Measurements from ENCODE around the gene CLEC4M.
"Not testable (repeated sequence)": the region's sequence is repeated elsewhere in the genome, so short reads cannot be mapped to it uniquely, and the experiment has no call there.

The CLEC4M gene

GRCh38 chr19:7792281-7792680, 29.2 kb downstream of the CLEC4M start:
- Histone ChIP-seq H3K27ac (no peak overlapping the region), H3K9me3 (replicated peaks in 1 of 11) (peaks cover 0 to 21% (median 11%) of the 10 kb centered on the region in 11 experiments; a peak in 17 of 22 replicates), H3K36me3 (no peaks in the 10 kb centered on the region), H3K4me2 (peak overlapping the region in 6 of 11 experiments; percentile 5 to 31 (median 20); a peak in 4 of 22 replicates), H4K20me1 (no peaks in the 10 kb centered on the region; a peak in 1 of 22 replicates), H3K4me3 (no peak overlapping the region), H3K9ac (no peak overlapping the region), H3K4me1 (peaks cover 0 to 15% (median 10%) of the 10 kb centered on the region in 10 experiments; a peak in 14 of 20 replicates), H3K27me3 (peaks cover 31 to 39% (median 35%) of the 10 kb centered on the region in 11 experiments)
- TF ChIP-seq Cebpa-rat (IDR thresholded peaks at IDR 0.05) = no peak

DNA sequence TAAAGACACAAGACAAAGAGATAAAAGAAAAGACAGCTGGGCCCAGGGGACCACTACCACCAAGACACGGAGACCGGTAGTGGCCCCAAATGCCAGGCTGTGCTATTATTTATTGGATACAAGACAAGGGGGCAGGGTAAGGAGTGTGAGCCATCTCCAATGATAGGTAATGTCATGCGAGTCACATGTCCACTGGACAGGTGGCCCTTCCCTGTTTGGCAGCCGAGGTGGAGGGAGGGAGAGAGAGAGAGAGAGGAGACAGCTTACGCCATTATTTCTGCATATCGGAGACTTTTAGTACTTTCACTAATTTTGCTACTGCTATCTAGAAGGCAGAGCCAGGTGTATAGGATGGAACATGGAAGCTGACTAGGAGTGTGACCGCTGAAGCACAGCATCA, 29.7 kb downstream of the CLEC4M start:
- H3K36me3 ChIP-seq = not testable (repeated sequence)
- H3K27me3 ChIP-seq = peaks cover 27 to 35% (median 30%) of the 10 kb centered on the region in 11 experiments

GRCh38 chr19:7793493-7793892, 30.4 kb downstream of the CLEC4M start:
- peaks cover 0 to 21% (median 11%) of the 10 kb centered on the region in 11 experiments; a peak in 17 of 22 replicates for H3K9me3 ChIP-seq (replicated peaks in 1 of 11)
- no peaks in the 10 kb centered on the region for H3K36me3 ChIP-seq
- H4K20me1 ChIP-seq = no peaks in the 10 kb centered on the region
- H3K9ac ChIP-seq = no peak overlapping the region
- H3K4me1 ChIP-seq = peaks cover 0 to 19% (median 9%) of the 10 kb centered on the region in 10 experiments; a peak in 14 of 20 replicates
- H3K27me3 ChIP-seq = peaks cover 19 to 27% (median 22%) of the 10 kb centered on the region in 11 experiments
- no peak overlapping the region for H3K4me3 ChIP-seq
- H3K4me2 ChIP-seq = no peak overlapping the region
- no peak overlapping the region for H3K27ac ChIP-seq
- no peak for TF ChIP-seq Cebpa-rat (IDR thresholded peaks at IDR 0.05)

More for the DNA sequence above, 29.7 kb downstream of the CLEC4M start:
- Histone ChIP-seq H3K4me2 (peak overlapping the region in 5 of 11 experiments; percentile 15 to 31 (median 22); a peak in 3 of 22 replicates), H3K4me1 (peaks cover 0 to 18% (median 9%) of the 10 kb centered on the region in 10 experiments; a peak in 14 of 20 replicates), H3K9me3 (replicated peaks in 1 of 11) (peaks cover 0 to 21% (median 11%) of the 10 kb centered on the region in 11 experiments; a peak in 17 of 22 replicates)
- H3K4me3 ChIP-seq, H3K27ac ChIP-seq, H3K9ac ChIP-seq, H4K20me1 ChIP-seq: not testable (repeated sequence)

DNA sequence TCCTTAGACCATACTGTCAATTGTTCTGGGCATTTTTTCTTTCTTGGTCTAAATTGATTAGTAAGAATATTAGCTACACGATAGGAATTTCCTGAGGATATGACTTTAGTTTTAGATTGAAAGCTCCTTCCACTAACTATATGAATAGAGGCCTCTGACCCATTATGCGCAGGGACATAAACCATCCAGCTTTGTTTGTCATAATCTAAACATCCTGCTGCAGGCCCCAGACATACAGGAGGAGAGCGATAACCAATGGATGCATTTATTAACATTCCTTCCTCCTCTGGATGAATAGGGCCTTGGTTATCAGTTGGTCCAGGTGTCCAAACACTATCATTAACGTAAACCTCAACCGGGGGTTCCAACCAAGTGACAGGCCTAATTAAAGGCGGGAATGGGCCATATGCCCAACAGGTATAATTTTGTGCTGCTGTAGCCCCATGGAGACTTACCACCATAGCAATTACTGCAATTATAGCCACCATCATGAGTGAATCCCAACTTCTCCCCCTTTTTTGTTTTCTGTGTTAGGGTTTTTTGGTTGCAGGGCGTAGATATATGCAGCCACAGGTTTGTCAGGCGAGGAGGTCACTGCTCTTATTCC, 32.6 kb downstream of the CLEC4M start:
- no peak overlapping the region for H3K27ac ChIP-seq
- H3K4me1 ChIP-seq = peaks cover 15 to 29% (median 18%) of the 10 kb centered on the region in 10 experiments; a peak in 18 of 20 replicates
- peaks cover 0 to 16% (median 12%) of the 10 kb centered on the region in 11 experiments; a peak in 20 of 22 replicates for H3K27me3 ChIP-seq
- no peaks in the 10 kb centered on the region for H3K36me3 ChIP-seq
- peaks cover 0 to 25% (median 15%) of the 10 kb centered on the region in 11 experiments; a peak in 18 of 22 replicates for H3K9me3 ChIP-seq (replicated peaks in 1 of 11)
- no peaks in the 10 kb centered on the region for H4K20me1 ChIP-seq
- no peak overlapping the region for H3K9ac ChIP-seq
- no peak for TF ChIP-seq Cebpa-rat (IDR thresholded peaks at IDR 0.05)
- no peak overlapping the region for H3K4me3 ChIP-seq
- H3K4me2 ChIP-seq = no peak overlapping the region

DNA sequence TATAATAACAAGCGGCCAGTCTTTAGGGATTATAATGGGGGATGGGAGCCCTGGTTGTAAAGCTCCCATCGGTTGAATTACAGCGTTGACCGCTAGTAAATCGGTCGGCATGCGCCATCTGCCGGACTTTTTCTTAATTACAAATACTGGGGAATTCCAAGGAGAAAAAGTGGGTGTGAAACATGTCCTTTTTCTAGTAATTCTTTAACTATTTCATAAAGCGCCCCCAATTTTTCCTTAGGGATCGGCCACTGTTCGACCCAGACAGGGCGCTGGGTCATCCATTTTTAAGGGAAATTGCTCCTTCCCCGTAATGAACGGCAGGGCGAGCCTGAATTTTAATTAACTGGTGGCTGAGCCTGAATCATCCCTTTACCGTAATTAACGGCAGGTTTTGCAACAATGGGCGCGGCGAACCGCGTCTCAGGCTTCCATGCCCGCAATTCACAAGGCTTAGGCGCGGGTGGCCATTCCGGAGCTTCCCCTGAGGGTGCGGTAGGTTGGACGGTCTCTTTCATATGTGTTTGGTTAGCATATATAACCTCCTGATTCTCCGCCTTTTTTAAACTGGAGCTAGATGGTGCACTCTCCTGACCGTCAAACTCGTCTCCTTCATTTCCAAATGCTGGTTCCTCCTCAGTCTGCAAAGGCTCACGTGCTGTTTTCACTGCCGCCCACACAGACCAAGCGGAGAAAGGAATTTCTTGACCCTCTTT, 36.8 kb downstream of the CLEC4M start:
- H3K9me3 ChIP-seq (replicated peaks in 1 of 11) = peaks cover 7 to 22% (median 13%) of the 10 kb centered on the region in 11 experiments; a peak in 20 of 22 replicates
- H3K4me1 ChIP-seq = peaks cover 11 to 22% (median 17%) of the 10 kb centered on the region in 10 experiments; a peak in 19 of 20 replicates
- H3K9ac ChIP-seq = peak overlapping the region in 9 of 11 experiments; percentile 11 to 67 (median 60); a peak in 15 of 22 replicates
- H3K36me3 ChIP-seq = no peaks in the 10 kb centered on the region
- peak overlapping the region in 3 of 11 experiments; percentile 26 to 43 (median 40); a peak in 6 of 22 replicates for H3K27ac ChIP-seq
- no peak for TF ChIP-seq Cebpa-rat (IDR thresholded peaks at IDR 0.05)
- H4K20me1 ChIP-seq = no peaks in the 10 kb centered on the region
- peaks cover 0 to 27% (median 19%) of the 10 kb centered on the region in 11 experiments; a peak in 19 of 22 replicates for H3K27me3 ChIP-seq
- H3K4me3 ChIP-seq = peak overlapping the region in 9 of 10 experiments; percentile 26 to 61 (median 46); a peak in 14 of 20 replicates
- H3K4me2 ChIP-seq = peak overlapping the region; percentile 55 to 88 (median 81)

GRCh38 chr19:7801020-7801570, 38.1 kb downstream of the CLEC4M start:
- H3K27ac ChIP-seq = no peak overlapping the region
- H3K36me3 ChIP-seq = no peaks in the 10 kb centered on the region
- H3K4me2 ChIP-seq = no peak overlapping the region
- no peaks in the 10 kb centered on the region for H4K20me1 ChIP-seq
- H3K9me3 ChIP-seq (replicated peaks in 1 of 11) = peaks cover 7 to 22% (median 13%) of the 10 kb centered on the region in 11 experiments; a peak in 20 of 22 replicates
- no peak for TF ChIP-seq Cebpa-rat (IDR thresholded peaks at IDR 0.05)
- peaks cover 0 to 27% (median 19%) of the 10 kb centered on the region in 11 experiments; a peak in 19 of 22 replicates for H3K27me3 ChIP-seq
- no peak overlapping the region for H3K9ac ChIP-seq
- peaks cover 16 to 33% (median 27%) of the 10 kb centered on the region in 10 experiments; a peak in 19 of 20 replicates for H3K4me1 ChIP-seq
- 0 out of 20 replicates have a peak overlapping the region, but pooled peaks of 1 of the 10 experiments have one; percentile 57 for H3K4me3 ChIP-seq

GRCh38 chr19:7806234-7806633, 43.2 kb downstream of the CLEC4M start:
- Histone ChIP-seq H3K4me2 (peak overlapping the region in 1 of 11 experiments; percentile 45; a peak in 1 of 22 replicates), H3K27ac (no peak overlapping the region), H3K9me3 (replicated peaks in 1 of 11) (peaks cover 15 to 27% (median 17%) of the 10 kb centered on the region in 11 experiments), H3K4me1 (peaks cover 17 to 33% (median 29%) of the 10 kb centered on the region in 10 experiments), H3K36me3 (no peaks in the 10 kb centered on the region; a peak in 1 of 22 replicates), H3K27me3 (peaks cover 0 to 11% (median 3%) of the 10 kb centered on the region in 11 experiments; a peak in 16 of 22 replicates), H3K9ac (no peak overlapping the region), H3K4me3 (no peak overlapping the region), H4K20me1 (no peaks in the 10 kb centered on the region)
- no peak for TF ChIP-seq Cebpa-rat (IDR thresholded peaks at IDR 0.05)

DNA sequence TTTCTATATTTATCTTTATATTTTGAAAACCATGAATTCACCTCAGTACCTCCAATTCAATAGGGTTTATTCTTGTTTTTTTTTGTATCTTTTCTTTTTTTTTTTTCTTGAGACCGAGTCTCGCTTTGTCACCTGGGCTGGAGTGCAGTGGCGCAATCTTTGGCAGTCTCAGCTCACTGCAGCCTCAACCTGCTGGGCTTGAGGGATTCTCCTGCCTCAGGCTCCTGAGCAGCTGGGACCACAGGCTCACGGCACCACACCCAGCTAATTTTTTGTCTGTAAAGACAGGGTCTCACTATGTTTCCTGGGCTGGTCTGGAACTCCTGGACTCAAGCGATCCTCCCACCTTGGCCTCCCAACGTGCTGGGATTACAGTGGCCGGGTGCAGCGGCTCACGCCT, 43.8 kb downstream of the CLEC4M start:
- peak overlapping the region in 5 of 11 experiments; percentile 5 to 72 (median 54); a peak in 6 of 22 replicates for H3K4me2 ChIP-seq
- H3K4me1 ChIP-seq = peaks cover 17 to 33% (median 29%) of the 10 kb centered on the region in 10 experiments
- H3K27ac ChIP-seq = peak overlapping the region in 1 of 11 experiments; percentile 38; a peak in 1 of 22 replicates
- TF ChIP-seq Cebpa-rat (IDR thresholded peaks at IDR 0.05) = no peak
- peaks cover 0 to 6% (median 0%) of the 10 kb centered on the region in 11 experiments; a peak in 2 of 22 replicates for H3K27me3 ChIP-seq
- H3K9me3 ChIP-seq (replicated peaks in 1 of 11) = peaks cover 19 to 27% (median 20%) of the 10 kb centered on the region in 11 experiments
- H3K9ac ChIP-seq = no peak overlapping the region
- peaks cover 0 to 4% (median 0%) of the 10 kb centered on the region in 11 experiments; a peak in 3 of 22 replicates for H3K36me3 ChIP-seq
- no peak overlapping the region for H3K4me3 ChIP-seq
- no peaks in the 10 kb centered on the region for H4K20me1 ChIP-seq
